ENCODE data around the gene SFMBT1.
"Not testable (repeated sequence)": the region's sequence is repeated elsewhere in the genome, so short reads cannot be mapped to it uniquely, and the experiment has no call there.

Gene SFMBT1

DNA sequence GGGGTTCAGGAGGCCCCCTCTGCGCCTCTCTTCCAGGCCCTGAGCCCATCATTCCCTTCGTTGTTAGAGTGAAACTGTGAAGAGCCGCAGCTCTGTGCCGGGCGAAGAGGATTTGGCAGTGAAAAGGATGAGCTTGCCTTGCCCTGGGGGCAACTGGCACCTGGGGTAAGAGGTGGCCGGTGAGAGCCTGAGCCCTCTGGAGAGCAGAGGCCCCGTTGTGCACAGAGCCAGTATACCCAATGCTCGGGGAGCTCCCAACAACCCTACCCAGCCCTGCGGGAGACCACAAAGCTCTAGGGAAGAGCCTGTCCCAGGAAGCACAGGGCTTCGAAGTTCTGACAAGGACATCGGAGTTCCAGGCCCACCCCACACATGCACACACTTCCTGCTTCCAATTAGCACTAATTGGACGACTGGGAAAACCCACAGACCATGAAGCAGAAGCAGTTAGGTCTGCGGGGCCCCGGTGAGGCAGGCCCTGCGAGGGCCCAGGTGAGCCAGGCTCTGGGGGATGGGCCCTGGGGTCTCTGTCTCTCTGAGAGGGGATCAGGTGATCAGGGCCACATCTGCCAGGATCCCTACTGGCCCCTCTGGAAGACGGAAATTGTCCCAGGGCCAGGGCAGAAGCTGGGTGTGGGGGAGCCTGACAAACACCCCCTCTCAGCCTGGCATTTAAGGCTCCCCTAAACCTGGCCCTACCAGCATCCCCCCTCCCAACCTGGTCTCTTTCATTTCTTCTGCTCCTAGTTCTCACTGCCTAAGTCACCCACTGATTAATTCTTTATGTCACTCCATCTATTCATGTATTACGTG lies 27.9 kb upstream of the SFMBT1 start:
- no peak for DNase-seq

DNA sequence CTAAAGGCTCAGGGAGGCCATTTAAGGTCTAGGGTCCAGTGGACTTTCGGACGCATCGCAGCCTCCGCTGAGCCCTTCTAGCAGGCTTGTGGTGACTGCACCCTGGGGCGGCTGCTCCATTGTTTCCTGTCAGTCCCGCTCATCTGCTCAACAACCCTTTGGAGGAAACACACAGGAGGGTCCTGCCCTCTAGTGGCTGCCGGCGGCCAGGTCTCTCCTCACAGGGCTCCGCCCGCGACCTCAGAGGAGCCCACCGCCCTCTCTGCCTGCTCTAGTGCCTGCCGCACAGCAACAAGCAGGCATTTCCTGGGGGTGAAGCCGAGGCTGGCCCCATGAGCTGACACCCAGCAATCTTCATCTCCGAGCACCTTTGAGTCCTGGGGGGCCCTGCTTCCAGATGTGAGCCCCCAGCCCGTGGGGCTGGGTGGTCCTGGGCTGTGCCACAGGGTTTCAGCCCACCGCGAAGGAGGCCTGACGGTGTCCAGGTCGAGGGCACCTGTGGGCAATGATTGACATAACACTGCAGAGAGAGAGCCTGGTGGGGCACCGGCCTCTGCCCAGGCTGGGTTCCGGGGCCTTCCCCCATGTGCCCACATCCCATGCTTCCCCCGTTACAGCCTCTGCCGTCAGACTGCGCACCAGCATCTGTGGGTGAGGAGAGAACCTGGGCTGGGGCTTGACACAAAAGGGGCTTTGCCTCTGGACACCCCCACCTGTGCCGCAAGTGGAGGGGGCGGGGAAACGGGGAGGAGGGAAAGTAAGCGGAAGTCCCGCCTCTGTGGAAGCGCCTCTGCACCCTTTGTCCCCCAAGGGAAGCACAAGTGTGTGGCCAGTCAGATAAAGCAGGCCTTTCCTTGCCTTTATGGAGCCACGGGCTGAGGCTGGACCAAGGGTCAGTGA lies 27.0 kb upstream of the SFMBT1 start:
- peak; percentile 35 for DNase-seq

DNA sequence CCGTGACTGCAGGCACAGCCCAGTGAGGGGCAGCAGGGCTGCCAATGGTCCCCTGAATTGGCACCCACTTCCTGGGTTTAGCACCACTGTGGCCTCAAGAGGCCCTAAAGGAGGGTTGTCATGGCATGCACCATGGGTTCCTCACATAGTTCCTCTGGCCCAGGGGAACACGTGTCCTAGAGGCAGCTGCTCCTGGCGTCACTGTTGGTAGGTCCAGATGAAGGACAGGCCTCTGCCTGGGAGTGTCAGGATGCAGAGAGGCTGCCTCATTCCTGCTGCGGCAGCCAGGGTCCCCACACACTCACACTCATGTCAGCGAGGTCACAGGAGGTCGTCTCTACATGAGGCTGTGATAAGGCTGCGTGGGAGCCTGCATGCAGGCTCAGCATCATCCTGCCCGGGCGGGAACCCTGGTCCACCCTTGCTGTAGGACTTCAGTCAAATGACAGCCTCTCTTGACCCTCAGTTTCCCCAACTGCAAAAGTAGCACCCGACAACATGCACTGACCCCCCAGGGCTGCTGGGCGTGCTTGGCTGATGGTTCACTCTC lies 26.1 kb upstream of the SFMBT1 start:
- DNase-seq = no peak

DNA sequence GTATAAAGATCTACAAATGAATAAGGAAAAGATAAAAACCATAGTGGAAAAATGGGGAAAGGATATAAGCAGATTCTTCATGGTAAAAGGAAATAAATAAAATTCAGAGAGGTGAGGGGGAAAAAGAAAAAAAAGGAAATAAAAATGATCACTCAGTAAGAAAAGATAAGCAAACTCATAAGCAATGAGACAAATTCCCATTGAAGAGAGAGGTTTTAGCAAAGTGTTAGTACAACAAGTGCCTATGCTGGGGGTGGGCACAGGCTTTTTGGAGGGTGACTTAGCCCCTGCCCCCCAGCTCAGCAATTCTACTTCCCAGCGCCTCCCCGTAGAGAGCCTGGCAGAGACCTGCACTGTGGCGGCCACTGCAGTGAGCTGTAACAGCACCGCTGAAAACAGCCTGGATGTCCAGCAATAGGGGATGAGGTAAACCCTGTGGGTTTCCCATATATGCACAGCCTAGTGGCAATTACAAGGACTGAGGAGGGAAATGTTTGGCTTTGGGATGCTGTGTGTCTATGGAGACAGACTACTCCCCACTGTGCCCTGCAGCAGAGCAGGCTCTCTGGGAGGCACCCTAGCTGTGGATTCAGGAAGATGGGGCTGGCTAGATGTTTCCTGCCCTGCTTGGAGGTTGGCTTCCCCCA lies 23.7 kb upstream of the SFMBT1 start:
- DNase-seq = no peak

DNA sequence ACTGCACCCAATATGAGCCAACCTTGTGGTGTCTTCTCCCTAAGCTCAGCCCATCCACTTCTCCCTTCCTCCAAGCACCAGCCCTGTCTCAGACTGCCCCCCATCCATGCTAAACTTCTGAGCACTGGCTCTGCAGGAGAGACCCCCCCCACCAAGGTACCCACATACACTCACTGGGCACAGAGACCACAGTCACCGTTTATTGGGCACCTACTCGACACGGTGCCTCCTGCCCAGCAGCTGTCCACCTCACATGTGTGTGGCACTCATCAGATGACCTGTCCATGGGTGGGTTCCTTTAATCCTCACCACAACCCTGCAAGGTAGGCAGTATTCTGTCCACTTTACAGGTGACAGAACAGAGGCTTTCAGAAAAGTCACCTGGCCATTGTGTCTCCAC lies 22.3 kb upstream of the SFMBT1 start:
- no peak for DNase-seq

DNA sequence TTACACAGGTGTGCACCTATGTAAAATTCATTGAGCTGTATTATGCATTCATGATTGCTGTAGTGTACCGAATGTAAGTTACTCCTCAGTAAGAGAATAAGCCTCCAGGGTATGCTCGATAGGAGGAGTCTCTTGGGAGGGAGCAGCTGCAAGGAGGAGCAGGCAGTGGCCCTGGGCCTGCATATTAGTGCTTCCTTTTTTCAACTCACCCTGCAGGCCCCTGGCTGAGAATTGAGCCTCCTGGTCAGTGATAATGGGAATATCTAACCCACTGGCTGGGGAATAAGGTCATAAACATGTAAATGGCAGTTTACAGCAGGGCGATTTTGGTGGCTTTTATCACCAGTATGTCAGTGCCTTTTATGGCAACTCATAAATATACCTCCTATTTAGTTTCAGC lies 21.7 kb upstream of the SFMBT1 start:
- DNase-seq = no peak

DNA sequence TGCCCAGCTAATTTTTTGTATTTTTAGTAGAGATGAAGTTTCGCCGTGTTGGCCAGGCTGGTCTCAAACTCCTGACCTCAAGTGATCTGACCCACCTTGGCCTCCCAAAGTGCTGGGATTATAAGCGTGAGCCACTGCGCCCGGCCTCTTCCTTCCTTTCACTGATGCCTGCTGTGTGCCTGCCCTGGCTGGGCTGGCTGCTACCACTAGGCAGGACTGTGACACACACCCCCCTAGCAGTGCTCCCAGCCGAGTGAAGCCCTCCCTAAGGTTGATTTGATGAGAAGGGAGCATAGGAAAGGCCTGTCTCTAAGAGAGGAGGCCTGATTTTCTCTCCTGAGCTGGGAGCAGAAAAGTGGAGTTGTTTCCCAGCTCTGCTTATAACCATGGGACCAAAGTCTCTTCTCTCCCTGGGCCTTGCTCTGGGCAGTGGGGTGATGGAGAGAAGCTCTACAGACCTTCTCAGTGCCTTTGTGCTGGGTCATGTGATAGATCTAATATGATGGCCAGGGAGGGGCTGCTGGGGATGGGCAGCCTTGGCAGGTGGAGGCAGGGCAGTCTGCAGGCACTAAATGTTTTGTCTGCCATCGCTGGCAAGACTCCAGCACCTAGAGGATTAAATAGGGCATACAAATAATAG lies 20.1 kb upstream of the SFMBT1 start:
- no peak for DNase-seq

DNA sequence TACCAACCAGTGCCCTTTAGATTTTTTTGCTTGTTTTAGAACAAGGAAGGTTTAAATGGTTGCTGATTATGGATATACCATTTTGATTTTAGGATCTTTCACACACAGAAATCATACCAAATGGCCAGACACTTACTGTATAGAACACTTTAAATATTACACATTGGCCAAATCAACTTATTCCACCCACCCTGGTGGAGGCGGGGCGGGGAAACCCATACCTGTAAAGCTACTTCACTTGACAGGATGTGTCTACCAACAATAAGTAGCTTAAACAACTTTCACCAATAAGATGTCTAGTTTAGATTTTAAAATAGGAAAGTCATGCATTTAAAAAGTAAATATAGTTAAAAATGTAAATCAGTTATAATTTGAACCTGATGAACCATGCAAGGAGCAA lies 17.0 kb upstream of the SFMBT1 start:
- DNase-seq = no peak

DNA sequence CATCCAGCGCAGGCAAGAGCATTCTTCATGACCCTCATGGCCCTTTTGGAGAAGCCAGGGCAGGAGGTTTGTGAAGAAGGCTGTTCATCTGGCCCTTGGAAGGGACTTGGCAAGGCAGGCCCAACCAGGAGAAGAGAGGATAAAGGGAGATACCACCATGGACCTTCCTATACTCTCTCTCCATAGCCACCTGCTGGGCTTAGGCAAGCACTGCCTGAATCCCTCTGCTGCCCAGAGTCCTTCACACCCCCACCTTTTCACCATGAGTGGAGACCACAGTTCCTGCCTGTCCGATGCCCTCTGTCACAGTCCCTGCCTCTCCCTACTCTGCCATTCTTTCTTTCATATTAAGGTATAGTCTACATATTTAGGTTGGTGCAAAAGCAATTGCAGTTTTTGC lies 10.6 kb upstream of the SFMBT1 start:
- no peak for DNase-seq

DNA sequence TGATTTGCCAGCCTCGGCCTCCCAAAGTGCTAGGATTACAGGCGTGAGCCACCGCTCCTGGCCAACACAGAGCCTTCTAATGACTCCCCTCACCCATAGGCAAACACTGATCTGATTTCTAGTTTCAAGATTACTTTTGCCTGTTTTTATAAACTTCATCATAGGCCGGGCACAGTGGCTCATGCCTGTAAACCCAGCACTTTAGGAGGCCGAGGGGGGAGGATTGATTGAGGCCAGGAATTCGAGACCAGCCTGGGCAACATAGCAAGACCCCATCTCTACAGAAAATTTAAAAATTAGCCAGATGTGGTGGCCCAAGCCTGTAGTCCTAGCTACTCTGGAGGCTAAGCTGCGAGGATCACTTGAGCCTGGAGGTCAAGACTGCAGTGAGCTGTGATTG lies 8.4 kb upstream of the SFMBT1 start:
- not testable (repeated sequence) for DNase-seq

DNA sequence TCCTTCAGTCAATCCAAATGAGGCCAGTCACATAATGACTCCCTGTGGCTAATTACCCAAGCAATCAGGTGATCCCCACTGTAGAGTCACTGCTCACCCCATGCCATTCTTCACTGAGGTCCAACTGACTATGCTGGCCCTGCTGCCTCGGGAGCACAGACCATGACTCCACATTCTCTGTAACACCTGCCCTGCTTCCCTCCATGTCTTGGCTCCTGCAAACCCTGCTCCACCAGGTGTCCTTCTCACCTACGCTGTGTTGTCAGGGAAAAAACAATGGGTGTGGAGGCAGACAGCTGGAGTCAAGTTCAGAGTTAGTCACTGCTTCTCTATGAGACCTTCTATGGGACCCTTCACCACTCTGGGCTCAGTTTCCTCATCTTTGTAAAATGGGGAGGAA lies 6.1 kb upstream of the SFMBT1 start:
- no peak for DNase-seq

DNA sequence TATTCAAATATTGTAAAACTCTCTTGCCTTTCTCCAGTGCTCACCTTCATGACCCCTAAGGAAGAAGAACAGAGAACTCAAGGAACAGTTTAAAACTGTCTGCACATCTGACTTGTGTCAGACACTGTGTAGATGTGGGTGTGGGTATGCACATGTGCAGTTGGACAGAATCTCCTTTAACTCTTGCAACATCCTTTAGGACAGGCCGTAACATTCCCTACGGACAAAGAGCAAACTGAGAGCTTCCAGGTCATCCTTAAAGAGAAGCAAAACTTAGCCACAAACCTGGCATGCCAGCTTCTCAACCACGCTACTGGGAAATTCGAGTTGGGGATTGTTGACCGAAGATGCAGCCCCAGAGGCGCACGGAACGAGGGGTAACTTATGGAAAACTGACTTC lies 4.1 kb upstream of the SFMBT1 start:
- no peak for DNase-seq

DNA sequence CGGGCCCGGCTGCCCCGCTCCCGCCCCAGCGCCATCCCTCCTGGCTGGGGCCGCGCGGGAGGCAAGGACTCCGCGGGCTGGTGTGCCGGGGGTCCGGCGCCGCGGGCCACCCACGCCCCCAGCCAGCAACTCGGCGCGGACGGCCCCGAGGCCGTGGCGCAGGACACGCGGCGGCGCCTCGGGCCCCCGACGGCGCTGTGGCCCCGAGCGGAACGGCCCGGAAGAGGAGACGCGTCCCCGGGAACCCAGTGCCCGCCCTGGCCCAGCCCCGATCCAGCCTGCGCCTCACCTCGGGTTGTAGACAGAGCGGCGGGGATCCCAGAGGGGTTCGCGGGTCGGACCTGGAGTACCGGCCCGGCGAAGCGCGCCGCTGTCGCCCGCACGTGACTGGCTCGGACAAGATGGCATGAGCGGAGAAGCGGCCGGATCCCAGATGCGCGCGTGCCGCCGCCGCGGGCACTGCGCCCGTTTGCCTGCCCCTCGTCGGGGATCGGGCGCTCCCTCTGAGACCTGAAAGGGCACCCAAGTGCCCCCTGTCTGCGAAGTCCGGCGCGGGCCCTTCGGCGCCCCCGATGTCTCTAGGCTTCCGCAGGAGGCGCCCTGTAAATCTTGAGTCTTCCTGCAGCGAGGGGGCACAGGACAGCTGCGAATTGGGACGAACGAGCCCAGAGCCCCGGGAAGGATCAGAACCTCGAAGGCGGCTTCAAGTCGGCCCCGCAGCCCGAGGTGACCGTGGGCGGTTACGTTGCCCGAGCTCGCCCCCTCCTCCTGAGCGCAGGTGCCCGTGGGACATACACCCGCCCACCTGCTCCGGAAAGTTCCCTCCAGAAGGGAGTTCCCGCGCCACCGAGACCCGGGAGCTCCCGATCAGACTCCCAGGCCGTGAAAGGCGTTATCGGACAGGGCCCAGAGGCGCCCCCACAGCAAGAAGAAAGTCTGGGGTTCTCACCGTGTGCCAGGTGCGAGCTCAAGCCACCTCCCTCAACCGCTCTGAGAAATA lies 598 bp upstream of the SFMBT1 start:
- no peak for DNase-seq

DNA sequence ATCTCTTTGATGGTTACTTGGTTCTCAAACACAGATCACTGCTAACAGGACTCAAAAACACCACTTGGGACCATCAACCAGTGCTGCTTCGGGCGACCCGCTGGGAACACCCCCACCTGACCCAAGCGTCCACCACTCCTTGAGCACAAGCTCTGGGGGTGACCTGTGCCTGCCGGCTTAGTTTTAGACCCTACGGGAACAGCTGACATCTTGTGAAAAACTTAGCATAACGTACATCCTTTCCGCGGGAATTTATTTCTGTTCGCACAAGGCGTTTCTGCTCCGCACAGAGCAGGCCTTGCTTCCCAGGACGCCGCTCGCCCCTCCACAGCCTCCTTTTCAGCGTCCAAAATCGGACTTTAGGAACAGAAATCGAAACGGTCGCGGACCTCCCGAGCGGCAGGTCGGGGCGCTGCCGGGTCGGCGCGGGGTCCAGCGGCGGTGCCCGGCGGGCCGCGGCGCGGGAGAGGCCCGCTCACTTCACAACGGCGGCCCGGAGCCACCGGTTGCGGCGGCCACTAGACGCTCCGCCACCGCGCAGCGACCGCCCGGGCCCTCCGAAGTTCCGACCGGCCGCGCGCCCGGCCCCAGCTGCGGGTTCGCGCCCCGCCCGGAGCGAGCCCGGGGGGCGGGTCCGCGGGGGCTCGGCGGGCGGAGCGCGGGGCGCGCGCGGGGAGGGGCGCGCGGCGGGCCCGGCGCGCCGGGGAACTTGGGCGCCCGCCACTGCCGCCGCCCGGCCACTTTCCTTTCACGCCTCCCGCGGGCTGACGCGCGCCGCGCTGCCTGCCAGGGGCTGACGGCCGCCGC lies 959 bp downstream of the SFMBT1 start:
- no peak for DNase-seq

DNA sequence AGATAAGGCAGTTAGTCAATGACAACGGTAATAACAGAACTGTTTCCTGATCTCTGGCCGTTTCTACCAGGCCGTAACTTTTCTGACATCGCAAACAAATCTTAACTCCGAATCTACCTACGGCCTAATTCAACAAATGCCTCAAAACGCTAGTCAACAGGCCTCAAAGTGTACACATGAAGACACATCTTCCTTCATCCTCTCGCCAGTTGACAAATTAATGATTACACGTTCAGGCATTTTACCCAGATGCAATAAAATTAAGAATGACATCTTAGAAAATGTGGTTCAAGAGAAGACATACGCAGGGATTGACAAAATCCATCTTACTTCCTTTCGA lies 1.5 kb downstream of the SFMBT1 start:
- DNase-seq = no peak

DNA sequence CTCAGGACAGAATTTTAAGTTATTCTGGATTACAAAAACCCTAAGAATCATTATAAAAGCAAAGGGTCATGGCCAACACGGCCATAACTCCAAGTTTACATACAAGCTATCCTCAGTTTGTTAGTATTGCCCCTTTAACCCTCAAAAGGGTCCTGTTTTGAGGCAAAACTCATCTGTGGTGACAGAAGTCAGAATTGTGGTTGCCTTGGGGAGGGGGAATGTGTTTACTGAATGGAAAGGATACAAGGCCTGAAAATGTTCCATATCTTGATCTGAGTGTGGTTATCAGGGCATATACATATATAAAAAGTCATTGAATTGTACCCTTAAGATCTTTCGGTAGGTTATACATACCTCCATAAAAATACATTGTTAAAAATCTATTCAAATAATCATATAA lies 2.1 kb downstream of the SFMBT1 start:
- no peak for DNase-seq

DNA sequence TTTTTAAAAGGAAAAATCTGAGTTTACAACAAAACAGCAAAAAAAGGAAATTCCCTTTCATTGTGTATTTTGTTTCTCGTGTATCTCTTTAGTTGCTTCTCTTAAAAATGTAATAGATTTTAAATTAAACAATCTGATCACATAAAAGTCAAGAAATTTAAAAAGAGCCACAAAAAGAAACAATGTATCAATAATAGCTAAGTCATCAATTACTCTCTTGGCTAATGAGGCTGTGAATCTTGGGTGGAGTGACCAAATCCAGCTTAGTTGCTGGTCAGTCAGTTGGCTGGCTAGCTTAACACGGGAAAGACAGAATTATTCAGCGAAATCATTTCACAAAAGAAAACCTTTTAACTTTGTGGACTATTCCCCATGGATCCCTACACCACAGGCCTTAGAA lies 3.2 kb downstream of the SFMBT1 start:
- DNase-seq = no peak

DNA sequence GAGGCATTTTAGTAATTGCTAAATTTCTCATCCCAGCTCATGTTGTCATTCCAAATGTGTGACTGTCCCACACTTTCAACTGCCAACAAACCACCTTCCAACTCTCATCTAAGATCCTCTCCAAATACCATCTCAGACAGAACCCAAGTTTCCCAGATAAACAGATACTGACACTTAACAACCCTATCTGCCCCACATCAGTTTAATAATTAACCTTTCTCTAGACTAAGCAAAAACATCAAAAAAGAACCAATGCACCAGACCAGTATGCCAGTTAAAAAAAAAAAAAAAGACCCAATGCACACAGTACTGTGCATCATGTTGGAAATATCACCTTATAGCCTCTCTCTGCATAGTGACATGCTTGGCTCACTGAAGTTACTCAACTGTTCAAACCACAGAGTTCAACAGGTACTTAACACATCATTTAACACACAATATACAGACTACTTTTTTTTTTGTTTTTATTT lies 5.5 kb downstream of the SFMBT1 start:
- no peak for DNase-seq

DNA sequence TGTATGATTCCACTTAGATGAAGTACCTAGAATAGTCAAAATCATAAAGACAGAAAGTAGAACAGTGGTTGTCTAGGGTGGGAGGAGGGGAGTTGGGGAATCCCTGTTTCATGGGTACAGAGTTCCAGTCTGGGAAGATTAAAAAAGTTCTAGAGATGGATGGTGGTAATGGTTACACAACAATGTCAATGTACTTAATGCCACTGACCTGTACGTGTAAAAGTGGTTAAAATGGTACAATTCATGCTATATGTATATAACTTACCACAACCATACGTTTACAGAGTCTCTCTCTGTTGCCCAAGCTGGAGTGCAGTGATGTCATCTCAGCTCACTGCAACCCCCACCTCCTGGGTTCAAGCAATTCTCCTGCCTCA lies 6.5 kb downstream of the SFMBT1 start:
- DNase-seq = no peak

DNA sequence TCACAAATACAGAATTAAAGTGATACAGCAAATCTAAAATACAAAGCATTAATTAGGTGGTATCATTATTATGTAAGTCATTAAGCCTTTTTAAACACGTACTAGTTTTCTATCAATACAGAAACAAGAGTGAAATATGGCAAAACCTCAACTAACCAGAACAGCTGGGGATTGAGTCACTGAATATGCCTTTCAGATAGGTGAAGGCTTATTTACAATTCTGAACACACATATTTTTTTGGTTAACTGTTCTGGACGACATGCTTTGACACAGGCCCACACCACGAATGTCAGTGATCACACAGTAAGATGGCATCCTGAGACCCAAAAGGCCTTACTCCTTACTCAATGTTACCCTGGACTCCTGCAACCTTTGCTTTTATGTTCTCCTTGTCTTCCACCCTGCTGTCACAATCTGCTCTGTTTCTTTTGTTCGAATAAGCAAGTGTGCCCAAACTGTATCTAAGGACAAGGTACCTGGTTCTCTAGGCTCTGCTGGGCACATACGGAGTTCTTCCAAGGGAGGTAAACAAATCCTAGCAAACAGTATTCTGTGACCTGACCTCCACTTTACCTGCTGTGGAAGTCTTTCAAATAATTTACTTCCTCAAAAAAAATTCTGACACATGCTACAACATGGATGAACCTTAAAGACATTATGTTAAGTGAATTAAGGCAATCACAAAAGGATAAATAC lies 7.0 kb downstream of the SFMBT1 start:
- no peak for DNase-seq
